KMS-11 (cell line): ENCODE data around the gene GMNN.

Experiments
- H2AFZ ChIP-seq: fragments of 200-600 bp; sonication (generic); 2 replicates; pipeline ENCODE4 v1.6.1; 2016; ENCODE audit warnings: antibody characterized with exemption, mixed run types, low read depth
- H3K27ac ChIP-seq: fragments of 200-600 bp; sonication (generic); 2 replicates; pipeline ENCODE4 v1.6.1; 2016; ENCODE audit warnings: mild to moderate bottlenecking, mixed run types
- H3K27me3 ChIP-seq: fragments of 200-600 bp; sonication (generic); 2 replicates; pipeline ENCODE4 v1.6.1; 2017; ENCODE audit warnings: mild to moderate bottlenecking, low read depth, mixed run types, moderate library complexity; ENCODE audit not compliant: insufficient read depth
- H3K36me3 ChIP-seq: fragments of 200-600 bp; sonication (generic); 2 replicates; pipeline ENCODE4 v1.6.1; 2017; ENCODE audit warnings: mild to moderate bottlenecking, mixed run types; ENCODE audit not compliant: insufficient read depth
- H3K4me1 ChIP-seq: fragments of 200-600 bp; sonication (generic); 2 replicates; pipeline ENCODE4 v1.6.1; 2016; ENCODE audit warnings: mild to moderate bottlenecking, low read depth, mixed run types; ENCODE audit not compliant: poor library complexity, severe bottlenecking
- H3K4me2 ChIP-seq: fragments of 200-600 bp; sonication (generic); 2 replicates; pipeline ENCODE4 v1.7.0; 2016; ENCODE audit warnings: mild to moderate bottlenecking, mixed run types
- H3K4me3 ChIP-seq: fragments of 200-600 bp; sonication (generic); IDR thresholded peaks from 2 replicates; pipeline ENCODE4 v1.6.1; 2017; ENCODE audit warnings: low read depth, low read length, mixed read lengths; ENCODE audit not compliant: insufficient read depth
- H3K79me2 ChIP-seq: fragments of 200-600 bp; sonication (generic); 2 replicates; pipeline ENCODE4 v1.6.1; 2016; ENCODE audit warnings: low read depth, mixed run types; ENCODE audit not compliant: insufficient read depth
- H3K9ac ChIP-seq: fragments of 200-600 bp; sonication (generic); 2 replicates; pipeline ENCODE4 v1.6.1; 2016; ENCODE audit warnings: mild to moderate bottlenecking, mixed run types
- H4K20me1 ChIP-seq: fragments of 200-600 bp; sonication (generic); 2 replicates; pipeline ENCODE4 v1.6.1; 2016; ENCODE audit warnings: mild to moderate bottlenecking, mixed run types; ENCODE audit not compliant: insufficient read depth
- CTCF ChIP-seq: fragments of 200-600 bp; sonication (generic); conservative IDR thresholded peaks from 2 replicates; pipeline ENCODE4 v1.6.1; 2017; ENCODE audit warnings: low read depth, mild to moderate bottlenecking, antibody characterized with exemption, low read length, moderate library complexity, mixed read lengths

Gene GMNN

GRCh38 chr6:24802271-24803059, 27.7 kb downstream of the GMNN start:
- Histone ChIP-seq H3K4me1 (no peaks in the 10 kb centered on the region), H3K36me3 (no peaks in the 10 kb centered on the region), H3K4me2 (no peak overlapping the region), H3K4me3 (no peak overlapping the region), H3K27ac (no peak overlapping the region), H3K9ac (no peak overlapping the region), H3K27me3 (no peaks in the 10 kb centered on the region), H3K79me2 (no peaks in the 10 kb centered on the region), H4K20me1 (no peaks in the 10 kb centered on the region), H2AFZ (no peak overlapping the region)
- no peak for TF ChIP-seq CTCF

- Histone ChIP-seq H3K4me3 (no peak overlapping the region), H3K4me2 (no peak overlapping the region), H3K79me2 (no peaks in the 10 kb centered on the region), H3K9ac (no peak overlapping the region), H3K4me1 (no peaks in the 10 kb centered on the region), H3K36me3 (no peaks in the 10 kb centered on the region), H3K27me3 (no peaks in the 10 kb centered on the region), H2AFZ (no peak overlapping the region), H3K27ac (no peak overlapping the region), H4K20me1 (no peaks in the 10 kb centered on the region)
- no peak for TF ChIP-seq CTCF
Measured at GRCh38 chr6:24807584-24807983, 32.8 kb downstream of the GMNN start.

GRCh38 chr6:24809728-24810127, 35.0 kb downstream of the GMNN start:
- H3K4me1 ChIP-seq: no peaks in the 10 kb centered on the region
- H3K36me3 ChIP-seq: no peaks in the 10 kb centered on the region
- no peak for TF ChIP-seq CTCF
- no peak overlapping the region for H3K9ac ChIP-seq
- H3K4me2 ChIP-seq: no peak overlapping the region
- no peak overlapping the region for H3K27ac ChIP-seq
- no peak overlapping the region for H3K4me3 ChIP-seq
- H4K20me1 ChIP-seq: no peaks in the 10 kb centered on the region
- H2AFZ ChIP-seq: no peak overlapping the region
- H3K79me2 ChIP-seq: no peaks in the 10 kb centered on the region
- no peaks in the 10 kb centered on the region for H3K27me3 ChIP-seq

GRCh38 chr6:24818346-24818745, 43.6 kb downstream of the GMNN start:
- no peaks in the 10 kb centered on the region for H4K20me1 ChIP-seq
- TF ChIP-seq CTCF: no peak
- no peaks in the 10 kb centered on the region for H3K79me2 ChIP-seq
- H3K4me1 ChIP-seq: no peaks in the 10 kb centered on the region
- no peak overlapping the region for H3K9ac ChIP-seq
- no peak overlapping the region for H3K4me2 ChIP-seq
- H3K27me3 ChIP-seq: no peaks in the 10 kb centered on the region
- H2AFZ ChIP-seq: no peak overlapping the region
- H3K27ac ChIP-seq: no peak overlapping the region
- no peak overlapping the region for H3K4me3 ChIP-seq
- no peaks in the 10 kb centered on the region for H3K36me3 ChIP-seq
